Transverse colon (tissue), 4 donors: ENCODE data around the gene PTPRD. TPM values are rescaled to one million over a fixed set of nuclear protein-coding genes. Genes with fewer than 3 reads are reported as not detected.

Experiments
- DNase-seq: peaks from one replicate; pipeline ENCODE4 v3.0.0-alpha.2; 2019
- H3K27ac ChIP-seq, 4 donors: fragments of 200-600 bp; sonication (generic); 2 replicates each; pipeline ENCODE4 v1.5.1; 2016 to 2018; ENCODE audit warnings: inconsistent platforms in 4 of 4
- H3K27me3 ChIP-seq: fragments of 200-600 bp; sonication (generic); 2 replicates; pipeline ENCODE4 v1.5.1; 2017; ENCODE audit warnings: inconsistent platforms
- H3K36me3 ChIP-seq, 4 donors: fragments of 200-600 bp; sonication (generic); 2 replicates each; pipeline ENCODE4 v1.5.1; 2017 to 2019; ENCODE audit warnings: inconsistent platforms in 4 of 4
- H3K4me1 ChIP-seq, 4 donors: fragments of 200-600 bp; sonication (generic); 2 replicates each; pipeline ENCODE4 v1.5.1; 2017 to 2020; ENCODE audit warnings: inconsistent platforms in 4 of 4
- H3K4me3 ChIP-seq, 4 donors: fragments of 200-600 bp; sonication (generic); 1 replicate in 1 of 4; 2 replicates in 3 of 4; pipeline versions ENCODE4 v1.5.1 to v1.6.1; 2017 to 2019; ENCODE audit warnings: inconsistent platforms in 4 of 4
- H3K9me3 ChIP-seq, 2 donors: fragments of 200-600 bp; sonication (generic); 2 replicates each; pipeline ENCODE4 v1.5.1; 2017 to 2019; ENCODE audit warnings: inconsistent platforms in 2 of 2
- EP300 ChIP-seq: sonication (generic); formaldehyde crosslinking; IDR thresholded peaks from one replicate; pipeline ENCODE4 v1.6.1; 2017; ENCODE audit warnings: antibody characterized with exemption, low read depth
- POLR2A ChIP-seq: fragments of 450-650 bp; IDR thresholded peaks from one replicate; pipeline ENCODE4 v1.6.1; 2016; ENCODE audit warnings: antibody characterized with exemption, mild to moderate bottlenecking, moderate library complexity
- POLR2AphosphoS5 ChIP-seq, 3 donors: sonication (generic); formaldehyde crosslinking; IDR thresholded peaks; one replicate each; pipeline ENCODE4 v1.6.1; 2016; ENCODE audit warnings: antibody characterized with exemption in 3 of 3
- WGBS, 2 donors: methylation state at CpG; one replicate each; pipeline ENCODE4 v1.1.5; 2018; ENCODE audit warnings: low coverage in 1 of 2; 5-methylcytosine and 5-hydroxymethylcytosine counted together
- in situ Hi-C, 4 donors: fragments of 200-750 bp; cut with MboI; loops; one replicate each; pipeline versions ENCODE4 v1.15.0 to v1.15.1; 2017; ENCODE audit warnings: low sequenced_read_pairs in 3 of 4, low pct_ligation_motif_present in 1 of 4, low pct_unique_long_range_greater_than_20kb in 1 of 4
- intact Hi-C: fragments of 100-400 bp; cut with DNase I; formaldehyde crosslinking; loops from one replicate; pipeline ENCODE4 v1.15.1; 2023; ENCODE audit warnings: low total_unique reads
- total RNA-seq, 4 donors: library from RNA; depleted of rRNA; stranded (reverse); fragments of >200 nt; gene quantifications; one replicate each; pipeline ENCODE4 v1.1.0, GENCODE V29; 2016
- TF ChIP-seq, protein P1 (sequence below), 5 experiments: fragments of 200-600 bp in 3 of 5; fragments of 450-650 bp in 2 of 5; sonication (generic) in 3 of 5; IDR thresholded peaks; 1 replicate in 2 of 5; 2 replicates in 3 of 5; pipeline ENCODE4 v1.5.1; 2016 to 2017; ENCODE audit warnings: antibody characterized with exemption in 5 of 5, inconsistent platforms in 3 of 5, mild to moderate bottlenecking in 2 of 5, moderate library complexity in 1 of 5

The PTPRD gene
- total RNA-seq, 4 donors from 2014 or later, result 43.0 to 115 (median 79.1) TPM

DNA sequence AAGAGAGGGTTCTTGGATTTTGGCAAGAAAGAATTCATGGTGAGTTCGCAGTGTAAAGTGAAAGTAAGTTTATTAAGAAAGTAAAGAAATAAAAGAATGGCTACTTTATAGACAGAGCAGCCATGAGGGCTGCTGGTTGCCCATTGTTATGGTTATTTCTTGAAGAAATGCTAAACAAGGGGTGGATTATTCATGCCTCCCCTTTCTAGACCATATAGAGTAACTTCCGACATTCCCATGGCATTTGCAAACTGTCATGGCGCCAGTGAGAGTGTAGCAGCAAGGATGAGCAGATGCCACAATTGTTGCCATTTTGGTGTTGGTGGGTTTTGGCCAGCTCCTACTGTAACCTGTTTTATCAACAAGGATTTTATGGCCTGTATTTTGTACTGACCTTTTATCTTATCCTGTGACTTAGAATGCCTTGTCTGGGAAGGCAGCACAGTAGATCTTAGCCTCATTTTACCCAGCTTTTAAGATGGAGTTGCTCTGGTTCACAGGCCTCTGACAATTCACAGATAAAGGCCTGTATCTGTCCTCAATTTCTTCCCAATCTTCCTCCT, 1787.1 kb downstream of the PTPRD start:
- no peak for DNase-seq
- no peaks in the 10 kb centered on the region for H3K9me3 ChIP-seq
- intact Hi-C loops, result no loop called here
- no peak overlapping the region for H3K4me3 ChIP-seq
- no peaks in the 10 kb centered on the region for H3K27me3 ChIP-seq
- WGBS, 2 donors, result 42 to 84% methylated on average over 3 of the region's 3 CpGs
- H3K27ac ChIP-seq, result no peak overlapping the region
- no peaks in the 10 kb centered on the region for H3K36me3 ChIP-seq
- in situ Hi-C loops, result no loop called here
- H3K4me1 ChIP-seq, result no peaks in the 10 kb centered on the region
- TF ChIP-seq POLR2AphosphoS5 (IDR thresholded peaks at IDR 0.05), result no peak
- no peak for TF ChIP-seq POLR2A
- TF ChIP-seq, protein P1, sequence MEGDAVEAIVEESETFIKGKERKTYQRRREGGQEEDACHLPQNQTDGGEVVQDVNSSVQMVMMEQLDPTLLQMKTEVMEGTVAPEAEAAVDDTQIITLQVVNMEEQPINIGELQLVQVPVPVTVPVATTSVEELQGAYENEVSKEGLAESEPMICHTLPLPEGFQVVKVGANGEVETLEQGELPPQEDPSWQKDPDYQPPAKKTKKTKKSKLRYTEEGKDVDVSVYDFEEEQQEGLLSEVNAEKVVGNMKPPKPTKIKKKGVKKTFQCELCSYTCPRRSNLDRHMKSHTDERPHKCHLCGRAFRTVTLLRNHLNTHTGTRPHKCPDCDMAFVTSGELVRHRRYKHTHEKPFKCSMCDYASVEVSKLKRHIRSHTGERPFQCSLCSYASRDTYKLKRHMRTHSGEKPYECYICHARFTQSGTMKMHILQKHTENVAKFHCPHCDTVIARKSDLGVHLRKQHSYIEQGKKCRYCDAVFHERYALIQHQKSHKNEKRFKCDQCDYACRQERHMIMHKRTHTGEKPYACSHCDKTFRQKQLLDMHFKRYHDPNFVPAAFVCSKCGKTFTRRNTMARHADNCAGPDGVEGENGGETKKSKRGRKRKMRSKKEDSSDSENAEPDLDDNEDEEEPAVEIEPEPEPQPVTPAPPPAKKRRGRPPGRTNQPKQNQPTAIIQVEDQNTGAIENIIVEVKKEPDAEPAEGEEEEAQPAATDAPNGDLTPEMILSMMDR (IDR thresholded peaks at IDR 0.05), result no peak
- no peak for TF ChIP-seq EP300

DNA sequence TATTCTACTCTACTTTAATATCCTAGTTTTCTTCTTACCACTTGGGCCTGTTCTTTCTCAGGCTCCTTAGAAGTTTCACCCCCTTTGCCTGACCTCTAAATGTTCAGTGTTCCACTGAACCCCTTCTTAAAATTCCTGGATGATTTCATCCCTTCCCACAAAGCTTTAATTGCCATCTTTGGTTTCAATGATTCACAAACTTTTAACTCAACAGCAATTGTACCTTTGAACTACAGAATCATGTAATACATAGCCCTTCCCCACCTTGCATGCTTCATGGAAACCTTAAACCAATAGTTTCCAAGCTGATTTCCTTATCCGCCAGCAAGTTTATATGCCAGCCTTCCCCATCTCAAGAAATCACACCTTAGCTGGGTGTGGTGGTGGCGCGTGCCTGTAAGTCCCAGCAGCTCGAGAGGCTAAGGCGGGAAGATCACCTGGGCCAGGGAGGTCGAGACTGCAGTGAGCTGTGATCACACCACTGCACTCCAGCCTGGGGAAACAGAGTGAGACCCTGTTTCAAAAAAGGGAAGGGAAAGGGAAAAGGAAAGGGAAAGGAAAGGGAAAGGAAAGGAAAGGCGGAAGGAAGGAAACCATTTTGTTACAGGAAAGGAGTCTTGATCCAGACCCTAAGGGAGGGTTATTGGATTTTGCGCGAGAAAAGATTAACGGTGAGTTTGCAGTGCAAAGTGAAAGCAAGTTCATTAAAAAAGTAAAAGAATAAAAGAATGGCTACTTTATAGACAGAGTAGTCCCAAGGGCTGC, 1789.5 kb downstream of the PTPRD start:
- Histone ChIP-seq H3K27ac (no peak overlapping the region), H3K4me3 (no peak overlapping the region), H3K36me3 (no peaks in the 10 kb centered on the region), H3K27me3 (no peaks in the 10 kb centered on the region), H3K4me1 (no peaks in the 10 kb centered on the region), H3K9me3 (no peaks in the 10 kb centered on the region)
- 93 to 98% methylated on average over 4 to 10 of the region's 10 CpGs for WGBS, 2 donors
- in situ Hi-C loops, result no loop called here
- no peak for DNase-seq
- intact Hi-C loops, result no loop called here
- TF ChIP-seq POLR2AphosphoS5 (IDR thresholded peaks at IDR 0.05) (no peak), EP300 (no peak), POLR2A (no peak)
- TF ChIP-seq, protein P1 (IDR thresholded peaks at IDR 0.05), result no peak

DNA sequence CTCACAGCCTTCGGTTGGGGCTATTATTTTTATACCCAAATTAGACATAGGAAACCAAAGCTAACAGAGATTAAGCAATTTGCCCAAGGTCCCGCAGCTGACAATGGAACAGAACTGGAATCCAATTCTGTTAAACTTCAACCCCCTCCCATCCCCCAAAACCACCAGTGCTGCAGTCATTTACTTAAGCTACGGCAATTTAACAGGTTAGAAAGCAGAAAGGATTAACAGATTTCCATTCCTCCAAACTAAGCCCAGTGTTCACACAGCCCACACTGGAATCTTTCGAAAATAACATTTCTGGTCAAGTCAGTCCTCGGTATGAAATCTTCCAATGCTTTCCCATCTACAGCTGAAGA, 1790.2 kb downstream of the PTPRD start:
- in situ Hi-C loops, result no loop called here

DNA sequence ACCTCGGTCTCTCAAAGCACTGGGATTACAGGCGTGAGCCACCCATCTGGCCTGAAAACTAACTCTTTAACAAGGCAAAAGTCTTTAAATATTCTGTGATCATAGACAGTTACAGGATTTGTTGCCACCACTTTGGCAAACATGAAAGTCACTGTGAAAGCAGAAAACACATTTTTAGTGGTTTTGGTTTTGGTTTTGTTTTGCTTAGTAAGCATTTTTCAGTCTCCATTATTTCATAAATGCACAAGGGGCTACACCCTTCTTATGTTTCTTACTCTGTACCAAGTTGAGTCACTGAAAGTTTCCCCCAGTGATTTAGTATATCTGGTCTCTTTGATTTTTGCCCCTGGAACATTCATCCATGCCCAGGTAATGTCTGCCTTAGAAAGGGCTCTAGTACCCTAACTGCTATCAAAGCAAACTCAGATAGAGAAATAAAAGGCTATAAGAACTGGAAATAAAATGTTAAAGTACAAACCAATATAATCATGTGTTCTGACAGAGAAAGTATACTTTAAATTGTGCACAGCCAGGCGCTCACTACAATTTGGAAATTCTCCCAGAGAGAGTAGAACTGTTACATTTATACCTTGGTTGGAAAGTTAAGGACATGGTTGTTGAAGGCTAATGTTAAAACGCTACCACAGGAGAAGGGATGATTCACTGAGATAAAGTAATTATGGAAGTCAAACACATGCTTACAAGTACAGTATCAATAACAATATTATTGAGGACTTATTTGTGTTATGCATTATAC, 1790.7 kb downstream of the PTPRD start:
- intact Hi-C loops, result no loop called here
- Histone ChIP-seq H3K4me3 (no peak overlapping the region), H3K36me3 (no peaks in the 10 kb centered on the region), H3K4me1 (no peaks in the 10 kb centered on the region), H3K27ac (no peak overlapping the region), H3K9me3 (no peaks in the 10 kb centered on the region), H3K27me3 (no peaks in the 10 kb centered on the region)
- TF ChIP-seq, protein P1 (IDR thresholded peaks at IDR 0.05), result no peak
- TF ChIP-seq EP300 (no peak), POLR2AphosphoS5 (IDR thresholded peaks at IDR 0.05) (no peak), POLR2A (no peak)
- DNase-seq, result no peak
- in situ Hi-C loops, result no loop called here
- 85 to 87% methylated on average over 4 of the region's 4 CpGs for WGBS, 2 donors

More for the DNA sequence above, 1790.2 kb downstream of the PTPRD start:
- intact Hi-C loops, result no loop called here
- no peak overlapping the region for H3K4me3 ChIP-seq
- no peaks in the 10 kb centered on the region for H3K36me3 ChIP-seq
- no peak for DNase-seq
- 72 to 77% methylated on average over 2 to 5 of the region's 5 CpGs for WGBS, 2 donors
- H3K9me3 ChIP-seq, result no peaks in the 10 kb centered on the region
- H3K27me3 ChIP-seq, result no peaks in the 10 kb centered on the region
- H3K4me1 ChIP-seq, result no peaks in the 10 kb centered on the region
- TF ChIP-seq, protein P1 (IDR thresholded peaks at IDR 0.05), result no peak
- TF ChIP-seq POLR2A, result no peak
- TF ChIP-seq EP300, result no peak
- TF ChIP-seq POLR2AphosphoS5 (IDR thresholded peaks at IDR 0.05), result no peak
- no peak overlapping the region for H3K27ac ChIP-seq
